MCF 10A (cell line): Measurements from ENCODE around the gene SERTAD4. TPM values are rescaled to one million over a fixed set of nuclear protein-coding genes. Genes with fewer than 3 reads are reported as not detected.
A peak's percentile ranks its signal among the peaks of the same experiment; 100 is the strongest.

Experiments
- BruUV-seq: library from RNA; stranded (reverse); fragments of 400-500 nt; replicated peaks from 2 replicates; lab custom pipeline; 2021; lab: Mats Ljungman, UMichigan
- CTCF ChIA-PET: fragments of 300-600 bp; sonication (Branson Sonifier 250); formaldehyde crosslinking; extraction: SDS; loops from one replicate; lab custom pipeline; 2021; ENCODE audit warnings: antibody characterized with exemption, inconsistent platforms; lab: Yijun Ruan, JAX
- POLR2A ChIA-PET: fragments of 300-600, 350-650 bp; sonication (Branson Sonifier 250); formaldehyde crosslinking; extraction: SDS; loops from one replicate; lab custom pipeline; 2020; ENCODE audit warnings: antibody characterized with exemption, inconsistent platforms; lab: Yijun Ruan, JAX
- DNase-seq: peaks from one replicate; pipeline ENCODE4 v3.0.0-alpha.2; 2018; ENCODE audit not compliant: unreplicated experiment
- H3K27ac Mint-ChIP-seq: one replicate; pipeline ENCODE4 v1.8.0; 2022; ENCODE audit warnings: mild to moderate bottlenecking, low read depth, mixed read lengths; ENCODE audit not compliant: unreplicated experiment
- H3K27me3 Mint-ChIP-seq: one replicate; pipeline ENCODE4 v1.8.0; 2022; ENCODE audit warnings: mixed read lengths; ENCODE audit not compliant: insufficient read depth, unreplicated experiment
- H3K36me3 Mint-ChIP-seq: one replicate; pipeline ENCODE4 v1.8.0; 2022; ENCODE audit warnings: mild to moderate bottlenecking, moderate library complexity, mixed read lengths; ENCODE audit not compliant: insufficient read depth, unreplicated experiment
- H3K4me1 Mint-ChIP-seq: one replicate; pipeline ENCODE4 v1.8.0; 2022; ENCODE audit warnings: mixed read lengths; ENCODE audit not compliant: insufficient read depth, unreplicated experiment
- H3K4me3 Mint-ChIP-seq: one replicate; pipeline ENCODE4 v1.8.0; 2022; ENCODE audit warnings: mild to moderate bottlenecking, moderate library complexity, mixed read lengths; ENCODE audit not compliant: unreplicated experiment
- H3K9me3 Mint-ChIP-seq: one replicate; pipeline ENCODE4 v1.8.0; 2022; ENCODE audit warnings: mixed read lengths; ENCODE audit not compliant: unreplicated experiment
- CTCF ChIP-seq: fragments of 200-600 bp; IDR thresholded peaks from one replicate; pipeline ENCODE4 v1.8.0; 2022; ENCODE audit warnings: antibody characterized with exemption, mild to moderate bottlenecking; ENCODE audit not compliant: unreplicated experiment
- intact Hi-C: fragments of 100-400 bp; cut with micrococcal nuclease; formaldehyde crosslinking; loops from 2 replicates; pipeline ENCODE4 v1.14.1; 2022
- total RNA-seq: library from RNA; stranded (reverse); gene quantifications from 2 replicates; pipeline ENCODE4 v1.2.3, GENCODE V29; 2022

SERTAD4 gene
- total RNA-seq, 1 experiment from 2014 or later = 0.19 TPM

- CTCF ChIA-PET = interaction anchor here (0.5 to 1.5 kb wide), 4 partner anchors 139 to 1476 kb away, joined by 3 to 5 read pairs (median 3); no protein-coding TSS in a partner anchor
- peaks cover 6% of the 10 kb centered on the region for H3K4me1 Mint-ChIP-seq
- DNase-seq = peak; percentile 65
- TF ChIP-seq CTCF = no peak
- H3K27ac Mint-ChIP-seq = no peak overlapping the region
- H3K36me3 Mint-ChIP-seq = no peaks in the 10 kb centered on the region
- peaks cover 25% of the 10 kb centered on the region for H3K27me3 Mint-ChIP-seq
- no peak overlapping the region for H3K4me3 Mint-ChIP-seq
- no TSS peak for BruUV-seq
- POLR2A ChIA-PET = interaction anchor here (1.0 to 1.9 kb wide), 4 partner anchors 8 to 17 kb away, joined by 3 to 8 read pairs (median 6); no protein-coding TSS in a partner anchor
- intact Hi-C loops = no loop called here
- no peaks in the 10 kb centered on the region for H3K9me3 Mint-ChIP-seq
Observed at GRCh38 chr1:210222340-210223006, 10.1 kb upstream of the SERTAD4 start.

GRCh38 chr1:210223226-210223904, 9.2 kb upstream of the SERTAD4 start:
- peaks cover 25% of the 10 kb centered on the region for H3K27me3 Mint-ChIP-seq
- DNase-seq = no peak
- no peaks in the 10 kb centered on the region for H3K36me3 Mint-ChIP-seq
- no peak overlapping the region for H3K4me3 Mint-ChIP-seq
- H3K9me3 Mint-ChIP-seq = no peaks in the 10 kb centered on the region
- H3K27ac Mint-ChIP-seq = no peak overlapping the region
- TF ChIP-seq CTCF = no peak
- POLR2A ChIA-PET = interaction anchor here (1.0 to 1.9 kb wide), 6 partner anchors 7 to 22 kb away, joined by 3 to 8 read pairs (median 4); no protein-coding TSS in a partner anchor
- CTCF ChIA-PET = interaction anchor here (0.6 to 1.5 kb wide), 6 partner anchors 9 to 261 kb away, joined by 3 to 5 read pairs (median 4); no protein-coding TSS in a partner anchor
- no TSS peak for BruUV-seq
- intact Hi-C loops = no loop called here
- H3K4me1 Mint-ChIP-seq = peaks cover 6% of the 10 kb centered on the region

GRCh38 chr1:210228158-210228557, 4.4 kb upstream of the SERTAD4 start:
- no peak for DNase-seq
- H3K27ac Mint-ChIP-seq = no peak overlapping the region
- POLR2A ChIA-PET = interaction anchor here (0.6 kb wide), 1 partner anchor 25 kb away, joined by 3 read pairs; no protein-coding TSS in a partner anchor
- no TSS peak for BruUV-seq
- no peaks in the 10 kb centered on the region for H3K36me3 Mint-ChIP-seq
- H3K9me3 Mint-ChIP-seq = no peaks in the 10 kb centered on the region
- peaks cover 20% of the 10 kb centered on the region for H3K27me3 Mint-ChIP-seq
- intact Hi-C loops = no loop called here
- CTCF ChIA-PET = interaction anchor here (0.6 to 2.0 kb wide), 3 partner anchors 10 to 219 kb away, joined by 3 to 10 read pairs (median 3); no protein-coding TSS in a partner anchor
- TF ChIP-seq CTCF = no peak
- H3K4me1 Mint-ChIP-seq = peaks cover 5% of the 10 kb centered on the region
- H3K4me3 Mint-ChIP-seq = no peak overlapping the region
